SK-N-SH (cell line): ENCODE data around the gene IQCK. TPM values are rescaled to one million over a fixed set of nuclear protein-coding genes. Genes with fewer than 3 reads are reported as not detected.

Experiments used
- CTCF ChIA-PET: fragments of 300-600, 350-600 bp; formaldehyde crosslinking; extraction: SDS; loops from one replicate; lab custom pipeline; 2021; lab: Yijun Ruan, JAX
- POLR2A ChIA-PET: fragments of 350-600 bp; sonication (Branson Sonifier 250); formaldehyde crosslinking; extraction: SDS; loops from one replicate; lab custom pipeline; 2020; ENCODE audit warnings: antibody characterized with exemption, inconsistent platforms; lab: Yijun Ruan, JAX
- DNase-seq: peaks from one replicate; pipeline ENCODE4 v3.0.0; 2012
- H2AFZ ChIP-seq: fragments of 200-600 bp; sonication (generic); 2 replicates; pipeline ENCODE4 v1.8.1; 2016; ENCODE audit warnings: antibody characterized with exemption, mild to moderate bottlenecking, low read depth
- H3F3A ChIP-seq: fragments of 200-600 bp; sonication (generic); replicated peaks from 2 replicates; pipeline ENCODE3; 2016; ENCODE audit warnings: antibody characterized with exemption, mild to moderate bottlenecking; ENCODE audit not compliant: insufficient read depth
- H3K27ac ChIP-seq, 2 experiments: fragments of 200-500 bp in 1 of 2; fragments of 200-600 bp in 1 of 2; sonication (Bioruptor generic) in 1 of 2; sonication (generic), shearing (Covaris generic) in 1 of 2; 2 replicates each; pipeline versions ENCODE4 v1.5.1 to v1.6.1; 2014 to 2016; ENCODE audit warnings: low read depth in 2 of 2, inconsistent platforms in 1 of 2, low read length in 1 of 2, mild to moderate bottlenecking in 1 of 2, mixed read lengths in 1 of 2
- H3K27me3 ChIP-seq: fragments of 200-600 bp; sonication (generic), shearing (Covaris generic); 2 replicates; pipeline ENCODE4 v1.6.1; 2016; ENCODE audit warnings: mixed run types; ENCODE audit not compliant: insufficient read depth
- H3K36me3 ChIP-seq, 2 experiments: fragments of 200-500 bp in 1 of 2; fragments of 200-600 bp in 1 of 2; sonication (Bioruptor generic) in 1 of 2; sonication (generic) in 1 of 2; replicated peaks in 1 of 2; 2 replicates each; pipeline versions ENCODE3 to v1.5.1; 2014 to 2016; ENCODE audit warnings: low read length in 1 of 2, mild to moderate bottlenecking in 1 of 2; ENCODE audit not compliant: insufficient read depth in 2 of 2, control insufficient read depth in 1 of 2
- H3K4me1 ChIP-seq, 2 experiments: fragments of 200-500 bp in 1 of 2; fragments of 200-600 bp in 1 of 2; sonication (Bioruptor generic) in 1 of 2; sonication (generic), shearing (Covaris generic) in 1 of 2; 2 replicates each; pipeline versions ENCODE4 v1.5.1 to v1.6.1; 2014 to 2016; ENCODE audit warnings: low read depth in 1 of 2, low read length in 1 of 2, mixed run types in 1 of 2; ENCODE audit not compliant: insufficient read depth in 2 of 2, control insufficient read depth in 1 of 2
- H3K4me2 ChIP-seq: fragments of 200-600 bp; sonication (generic), shearing (Covaris generic); 2 replicates; pipeline ENCODE4 v1.6.1; 2017; ENCODE audit warnings: mixed run types
- H3K4me3 ChIP-seq, 2 experiments: fragments of 200-500 bp in 1 of 2; fragments of 200-600 bp in 1 of 2; sonication (Bioruptor generic) in 1 of 2; sonication (generic), shearing (Covaris generic) in 1 of 2; 2 replicates each; pipeline versions ENCODE4 v1.5.1 to v1.8.1; 2014 to 2016; ENCODE audit warnings: low read depth in 2 of 2, inconsistent platforms in 1 of 2, low read length in 1 of 2, mild to moderate bottlenecking in 1 of 2, mixed read lengths in 1 of 2, moderate library complexity in 1 of 2
- H3K79me2 ChIP-seq: fragments of 200-600 bp; sonication (generic); 2 replicates; pipeline ENCODE4 v1.8.1; 2017; ENCODE audit warnings: mild to moderate bottlenecking; ENCODE audit not compliant: insufficient read depth
- H3K9ac ChIP-seq: fragments of 200-600 bp; sonication (generic); 2 replicates; pipeline ENCODE4 v1.6.1; 2017; ENCODE audit warnings: mixed run types
- H3K9me2 ChIP-seq: fragments of 200-600 bp; sonication (generic); 2 replicates; pipeline ENCODE4 v1.6.1; 2017; ENCODE audit warnings: mixed run types
- H3K9me3 ChIP-seq: fragments of 200-600 bp; sonication (generic); 2 replicates; pipeline ENCODE4 v1.6.1; 2017; ENCODE audit warnings: mixed run types, mild to moderate bottlenecking, moderate library complexity
- H4K20me1 ChIP-seq: fragments of 200-600 bp; sonication (generic); 2 replicates; pipeline ENCODE4 v1.6.1; 2017; ENCODE audit warnings: mild to moderate bottlenecking, mixed run types; ENCODE audit not compliant: insufficient read depth
- ELF1 ChIP-seq: IDR thresholded peaks from 2 replicates; pipeline ENCODE4 v1.4.0; 2012
- EZH2phosphoT487 ChIP-seq: fragments of 200-600 bp; sonication (generic); IDR thresholded peaks from 2 replicates; pipeline ENCODE4 v1.6.1; 2017; ENCODE audit warnings: low read depth, mixed run types, mild to moderate bottlenecking, antibody characterized with exemption, moderate library complexity, borderline replicate concordance
- FOSL2 ChIP-seq: IDR thresholded peaks from 2 replicates; pipeline ENCODE4 v1.4.0; 2012; ENCODE audit warnings: low read depth, mild to moderate bottlenecking, moderate library complexity, borderline replicate concordance
- FOXJ3 ChIP-seq: sonication (generic); formaldehyde crosslinking; IDR thresholded peaks from 2 replicates; pipeline ENCODE4 v1.5.1; 2020; ENCODE audit warnings: mild to moderate bottlenecking, missing genetic modification reagents
- GABPA ChIP-seq: IDR thresholded peaks from 2 replicates; pipeline ENCODE4 v1.4.0; 2012; ENCODE audit warnings: low read depth, mild to moderate bottlenecking
- GATA2 ChIP-seq: sonication (generic); formaldehyde crosslinking; IDR thresholded peaks from 2 replicates; pipeline ENCODE4 v1.5.0; 2020; ENCODE audit warnings: mild to moderate bottlenecking, missing genetic modification reagents
- IRF3 ChIP-seq: fragments of 150-350 bp; IDR thresholded peaks from 2 replicates; pipeline ENCODE4 v1.6.1; 2016; ENCODE audit warnings: mild to moderate bottlenecking, low read depth, low read length
- MAX ChIP-seq: IDR thresholded peaks from 2 replicates; pipeline ENCODE4 v1.4.0; 2012; ENCODE audit warnings: low read depth
- MXI1 ChIP-seq: IDR thresholded peaks from 2 replicates; pipeline ENCODE4 v1.6.1; 2012; ENCODE audit warnings: mild to moderate bottlenecking, low read depth, low read length, improper control_type of control experiment
- POLR2AphosphoS5 ChIP-seq: IDR thresholded peaks from 2 replicates; pipeline ENCODE4 v1.6.1; 2012; ENCODE audit warnings: low read depth, low read length
- RCOR1 ChIP-seq: fragments of 150-350 bp; IDR thresholded peaks from 2 replicates; pipeline ENCODE4 v1.6.1; 2017; ENCODE audit warnings: antibody characterized with exemption, low read length
- RFX5 ChIP-seq: IDR thresholded peaks from 2 replicates; pipeline ENCODE4 v1.6.1; 2012; ENCODE audit warnings: mild to moderate bottlenecking, improper control_type of control experiment, low read length
- RXRA ChIP-seq: IDR thresholded peaks from 2 replicates; pipeline ENCODE4 v1.4.0; 2012; ENCODE audit warnings: low read depth, mild to moderate bottlenecking, borderline replicate concordance
- SIN3A ChIP-seq: IDR thresholded peaks from 2 replicates; pipeline ENCODE4 v1.6.1; 2012; ENCODE audit warnings: low read depth, mild to moderate bottlenecking, low read length, moderate library complexity, borderline replicate concordance
- SMC3 ChIP-seq: IDR thresholded peaks from 2 replicates; pipeline ENCODE4 v1.6.1; 2012; ENCODE audit warnings: low read depth, low read length, improper control_type of control experiment
- TAF1 ChIP-seq: IDR thresholded peaks from 2 replicates; pipeline ENCODE4 v1.6.1; 2012; ENCODE audit warnings: low read depth, mild to moderate bottlenecking, low read length, moderate library complexity, borderline replicate concordance
- TCF12 ChIP-seq: IDR thresholded peaks from 2 replicates; pipeline ENCODE4 v1.4.0; 2012
- TEAD4 ChIP-seq: IDR thresholded peaks from 2 replicates; pipeline ENCODE4 v1.4.0; 2012; ENCODE audit warnings: mild to moderate bottlenecking, borderline replicate concordance; ENCODE audit not compliant: insufficient read depth
- USF1 ChIP-seq: IDR thresholded peaks from 2 replicates; pipeline ENCODE4 v1.4.0; 2012; ENCODE audit warnings: low read depth, borderline replicate concordance
- USF2 ChIP-seq: fragments of 150-350 bp; IDR thresholded peaks from 2 replicates; pipeline ENCODE4 v1.6.1; 2017; ENCODE audit warnings: antibody characterized with exemption, low read length, low read depth, borderline replicate concordance
- WGBS: methylation state at CpG from one replicate; pipeline ENCODE4 v1.1.6; 2017; ENCODE audit warnings: low lambda C conversion rate; 5-methylcytosine and 5-hydroxymethylcytosine counted together
- polyA plus RNA-seq, 3 experiments: library from polyadenylated mRNA; depleted of rRNA; stranded (reverse); fragments of >200 nt; gene quantifications; 2 replicates each; pipeline ENCODE4 v1.2.3, GENCODE V29; 2012

Gene IQCK
- polyA plus RNA-seq, 1 of the 3 experiments (the other 2 are of a cell fraction): 7.3 TPM

GRCh38 chr16:19691161-19691711, 26.8 kb upstream of the IQCK start:
- no peaks in the 10 kb centered on the region for H3K27me3 ChIP-seq
- CTCF ChIA-PET: interaction anchor here (1.0 kb wide), 1 partner anchor 159 kb away, joined by 3 read pairs; no protein-coding TSS in a partner anchor
- no peak overlapping the region for H3K27ac ChIP-seq
- no peak overlapping the region for H2AFZ ChIP-seq
- H3K9me2 ChIP-seq: no peaks in the 10 kb centered on the region
- peaks cover 4% of the 10 kb centered on the region for H3F3A ChIP-seq
- TF ChIP-seq GATA2 (CRISPR knock-in tag) (no peak), RXRA (no peak), RCOR1 (no peak), MXI1 (no peak), POLR2AphosphoS5 (no peak), FOSL2 (no peak), GABPA (no peak), USF2 (no peak), RFX5 (no peak), USF1 (no peak), TAF1 (no peak), FOXJ3 (CRISPR knock-in tag) (no peak), SIN3A (no peak), IRF3 (no peak), TCF12 (no peak), EZH2phosphoT487 (no peak), MAX (no peak), TEAD4 (no peak), ELF1 (no peak), SMC3 (no peak)
- DNase-seq: no peak
- H3K4me2 ChIP-seq: no peak overlapping the region
- POLR2A ChIA-PET: interaction anchor here (0.8 kb wide), 1 partner anchor 332 kb away, joined by 3 read pairs; no protein-coding TSS in a partner anchor
- no peak overlapping the region for H3K9ac ChIP-seq
- peaks cover 16 to 19% of the 10 kb centered on the region in 2 experiments for H3K36me3 ChIP-seq
- no peak overlapping the region for H3K4me3 ChIP-seq
- H3K9me3 ChIP-seq: no peaks in the 10 kb centered on the region
- 81% methylated on average over 14 of the region's 14 CpGs for WGBS
- peaks cover 0 to 3% of the 10 kb centered on the region in 2 experiments; a peak in 1 of 4 replicates for H3K4me1 ChIP-seq
- H3K79me2 ChIP-seq: no peaks in the 10 kb centered on the region
- no peaks in the 10 kb centered on the region for H4K20me1 ChIP-seq
